Measurements from ENCODE around the gene CEP72. TPM values are rescaled to one million over a fixed set of nuclear protein-coding genes. Genes with fewer than 3 reads are reported as not detected.
"Not testable (repeated sequence)": the region's sequence is repeated elsewhere in the genome, so short reads cannot be mapped to it uniquely, and the experiment has no call there.

CEP72 gene
- total and polyA plus RNA-seq, 8 donors: 5.5 to 13.1 (median 10.7) TPM

GRCh38 chr5:675111-675870, 63.2 kb downstream of the CEP72 start:
- no peak for ATAC-seq
- peak in 2 of 4 donors; percentile 10 to 60 for DNase-seq
- H3K4me3 ChIP-seq: no peak overlapping the region
- H3K27me3 ChIP-seq: peaks cover 0 to 5% of the 10 kb centered on the region in 2 donors
- intact Hi-C loops (cut with DNase I): no loop called here
- H3K27ac ChIP-seq: no peak overlapping the region
- no peaks in the 10 kb centered on the region for H3K36me3 ChIP-seq
- H3K4me1 ChIP-seq: peaks cover 22 to 30% of the 10 kb centered on the region in 2 donors
- H3K9me3 ChIP-seq: no peaks in the 10 kb centered on the region
- TF ChIP-seq, protein P1, sequence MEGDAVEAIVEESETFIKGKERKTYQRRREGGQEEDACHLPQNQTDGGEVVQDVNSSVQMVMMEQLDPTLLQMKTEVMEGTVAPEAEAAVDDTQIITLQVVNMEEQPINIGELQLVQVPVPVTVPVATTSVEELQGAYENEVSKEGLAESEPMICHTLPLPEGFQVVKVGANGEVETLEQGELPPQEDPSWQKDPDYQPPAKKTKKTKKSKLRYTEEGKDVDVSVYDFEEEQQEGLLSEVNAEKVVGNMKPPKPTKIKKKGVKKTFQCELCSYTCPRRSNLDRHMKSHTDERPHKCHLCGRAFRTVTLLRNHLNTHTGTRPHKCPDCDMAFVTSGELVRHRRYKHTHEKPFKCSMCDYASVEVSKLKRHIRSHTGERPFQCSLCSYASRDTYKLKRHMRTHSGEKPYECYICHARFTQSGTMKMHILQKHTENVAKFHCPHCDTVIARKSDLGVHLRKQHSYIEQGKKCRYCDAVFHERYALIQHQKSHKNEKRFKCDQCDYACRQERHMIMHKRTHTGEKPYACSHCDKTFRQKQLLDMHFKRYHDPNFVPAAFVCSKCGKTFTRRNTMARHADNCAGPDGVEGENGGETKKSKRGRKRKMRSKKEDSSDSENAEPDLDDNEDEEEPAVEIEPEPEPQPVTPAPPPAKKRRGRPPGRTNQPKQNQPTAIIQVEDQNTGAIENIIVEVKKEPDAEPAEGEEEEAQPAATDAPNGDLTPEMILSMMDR (IDR thresholded peaks at IDR 0.05): no peak

DNA sequence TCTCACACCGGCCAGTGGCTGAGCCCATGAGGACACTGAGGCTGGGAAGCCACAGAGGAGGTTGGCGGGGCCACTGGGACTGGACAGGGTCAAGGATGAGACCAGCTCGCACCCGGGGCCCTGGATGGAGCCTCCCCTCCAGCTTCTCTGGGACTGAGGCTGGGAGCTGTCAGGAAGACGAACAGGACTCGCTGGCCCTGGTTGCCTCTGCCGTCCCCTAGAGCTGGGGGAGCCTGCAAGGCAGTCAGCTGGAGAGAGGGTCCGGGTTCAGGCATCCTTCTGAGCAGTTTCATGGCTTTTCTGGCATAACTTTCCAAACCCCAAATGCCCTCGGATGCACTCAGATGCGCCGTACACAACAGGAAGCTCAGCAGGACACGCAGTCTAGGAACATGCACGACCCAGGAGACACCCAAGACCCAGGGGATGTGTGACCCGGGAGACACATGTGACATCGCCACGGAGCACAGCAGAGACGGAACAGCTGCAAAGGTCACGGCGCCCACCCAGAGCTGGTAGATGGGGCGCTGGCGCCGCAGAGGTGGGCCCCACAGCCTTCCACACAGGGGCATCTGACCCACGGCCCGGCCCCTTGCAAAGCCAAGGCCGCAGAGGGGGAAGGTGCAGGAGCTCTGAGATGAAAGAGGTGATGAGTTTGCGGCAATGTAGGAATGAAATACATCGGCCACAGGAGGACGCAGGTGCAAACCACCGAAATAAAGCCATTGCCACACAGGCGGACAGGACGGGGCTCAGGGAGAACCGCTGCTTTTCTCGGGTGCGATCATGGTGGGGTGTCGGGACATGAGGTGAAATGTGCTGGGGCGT, 63.9 kb downstream of the CEP72 start:
- Histone ChIP-seq H3K36me3 (no peaks in the 10 kb centered on the region), H3K4me1 (peaks cover 22 to 30% of the 10 kb centered on the region in 2 donors), H3K27ac (no peak overlapping the region), H3K4me3 (no peak overlapping the region), H3K27me3 (peaks cover 0 to 5% of the 10 kb centered on the region in 2 donors), H3K9me3 (no peaks in the 10 kb centered on the region)
- TF ChIP-seq, protein P1 (IDR thresholded peaks at IDR 0.05): no peak
- DNase-seq: peak in 2 of 4 donors; percentile 29 to 61
- ATAC-seq: no peak
- intact Hi-C loops (cut with DNase I): no loop called here

GRCh38 chr5:676699-677076, 64.5 kb downstream of the CEP72 start:
- H3K27ac ChIP-seq: no peak overlapping the region
- ATAC-seq (no peak), DNase-seq (no peak)
- peaks cover 0 to 5% of the 10 kb centered on the region in 2 donors for H3K27me3 ChIP-seq
- H3K4me1 ChIP-seq: peaks cover 20 to 24% of the 10 kb centered on the region in 2 donors
- TF ChIP-seq, protein P1 (IDR thresholded peaks at IDR 0.05): no peak
- no peaks in the 10 kb centered on the region for H3K9me3 ChIP-seq
- H3K4me3 ChIP-seq: no peak overlapping the region
- H3K36me3 ChIP-seq: no peaks in the 10 kb centered on the region
- intact Hi-C loops (cut with DNase I): no loop called here

GRCh38 chr5:677131-678101, 65.3 kb downstream of the CEP72 start:
- intact Hi-C loops (cut with DNase I): no loop called here
- peak in 1 of 4 donors; percentile 27 for DNase-seq
- H3K4me3 ChIP-seq: no peak overlapping the region
- peaks cover 13 to 17% of the 10 kb centered on the region in 2 donors for H3K4me1 ChIP-seq
- no peaks in the 10 kb centered on the region for H3K36me3 ChIP-seq
- TF ChIP-seq, protein P1 (IDR thresholded peaks at IDR 0.05): no peak
- H3K27ac ChIP-seq: no peak overlapping the region
- no peak for ATAC-seq
- H3K27me3 ChIP-seq: peaks cover 0 to 2% of the 10 kb centered on the region in 2 donors
- H3K9me3 ChIP-seq: no peaks in the 10 kb centered on the region

DNA sequence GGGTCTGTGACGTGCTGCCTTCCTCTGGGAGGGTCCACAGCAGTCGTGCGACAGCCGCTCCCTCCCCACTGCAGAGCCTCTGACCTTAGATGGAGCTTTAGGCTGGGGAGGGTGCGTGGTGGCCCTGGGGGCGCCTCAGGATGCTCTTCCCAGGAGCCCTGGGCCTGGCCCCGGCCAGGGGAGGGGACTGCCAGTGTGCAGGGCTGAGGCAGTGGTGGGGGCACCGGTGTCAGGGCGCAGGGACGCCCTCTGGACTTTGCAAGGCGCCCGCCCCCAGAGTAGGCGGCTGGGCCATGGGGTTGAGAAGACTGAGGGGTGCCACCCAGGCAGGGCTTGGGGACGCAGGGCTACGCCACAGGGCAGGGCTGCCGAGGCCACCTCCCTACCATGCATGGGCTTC, 66.4 kb downstream of the CEP72 start:
- H3K4me1 ChIP-seq; H3K27me3 ChIP-seq; H3K36me3 ChIP-seq; DNase-seq; H3K4me3 ChIP-seq; ATAC-seq; intact Hi-C loops (cut with DNase I); H3K9me3 ChIP-seq; H3K27ac ChIP-seq: not testable (repeated sequence)

DNA sequence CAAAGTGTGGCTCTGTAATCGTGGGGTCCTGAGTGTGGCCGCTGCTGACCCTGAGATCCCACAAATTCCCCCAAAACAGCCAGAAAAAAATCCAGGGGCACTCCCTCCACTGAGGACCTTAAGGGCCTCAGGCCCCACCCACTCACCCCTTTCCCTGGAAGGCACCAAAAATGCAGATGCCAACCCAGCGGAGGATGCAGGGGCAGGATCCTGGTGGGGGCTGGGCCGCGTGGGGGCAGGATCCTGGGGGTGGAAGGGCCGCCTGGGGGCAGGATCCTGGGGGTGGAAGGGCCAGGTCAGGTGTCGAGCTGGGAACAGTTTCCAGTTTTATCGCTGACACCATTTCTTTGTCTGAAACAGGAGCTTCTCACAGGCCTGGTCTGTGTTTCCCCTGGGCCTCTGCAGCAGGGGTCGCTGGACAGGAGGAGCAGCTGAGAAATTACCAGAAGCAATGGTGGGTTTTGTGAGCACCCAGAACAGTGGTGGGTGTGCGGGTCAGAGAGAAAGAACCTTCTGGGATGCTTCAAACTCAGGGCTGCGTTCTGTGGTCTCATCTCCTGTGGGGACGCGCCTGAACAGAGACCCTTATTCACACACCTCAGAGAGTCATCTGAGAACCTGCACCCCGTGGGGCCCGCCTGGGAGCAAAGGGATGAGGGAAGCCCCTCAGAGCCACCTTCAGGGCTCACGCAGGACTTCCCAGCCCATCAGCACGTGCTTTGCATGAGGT, 67.2 kb downstream of the CEP72 start:
- DNase-seq: peak in 1 of 4 donors; percentile 23
- not testable (repeated sequence) for ATAC-seq

DNA sequence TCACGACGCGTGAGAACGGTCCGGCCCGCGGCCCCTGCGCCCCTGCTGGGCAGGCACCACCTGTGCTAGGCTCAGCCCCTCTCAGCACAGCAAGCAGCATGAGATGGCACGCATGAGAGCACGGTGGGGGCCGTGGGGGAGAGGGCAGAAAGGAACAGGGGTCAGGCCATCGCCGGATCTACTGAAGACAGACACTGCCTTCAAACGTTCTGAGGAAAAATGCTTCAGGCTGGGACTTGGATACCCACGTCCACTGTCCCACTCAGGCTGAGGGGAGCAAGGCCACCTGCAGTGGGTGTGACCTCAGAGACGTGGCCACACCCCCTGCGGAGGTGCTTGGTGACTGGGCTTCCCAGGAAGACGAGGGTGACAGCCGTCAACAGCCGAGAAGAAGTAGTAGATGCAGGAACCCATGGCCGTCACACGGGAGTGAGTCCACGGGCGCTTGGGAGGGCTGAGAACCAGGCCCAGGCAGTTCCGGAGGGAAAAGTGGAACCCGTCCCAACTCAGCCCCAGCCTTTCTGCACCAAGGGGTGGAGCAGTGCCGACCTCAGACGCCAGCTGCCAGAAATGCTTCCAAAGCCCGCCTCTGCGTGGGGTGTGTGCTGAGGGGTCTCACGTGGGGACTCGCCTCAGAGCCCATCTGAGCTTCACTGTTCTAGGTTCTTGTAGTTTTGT, 68.1 kb downstream of the CEP72 start:
- H3K9me3 ChIP-seq; intact Hi-C loops (cut with DNase I); H3K27me3 ChIP-seq; DNase-seq; H3K4me3 ChIP-seq; H3K36me3 ChIP-seq; ATAC-seq; H3K27ac ChIP-seq; H3K4me1 ChIP-seq: not testable (repeated sequence)

More for the DNA sequence above, 67.2 kb downstream of the CEP72 start:
- H3K9me3 ChIP-seq; H3K36me3 ChIP-seq; intact Hi-C loops (cut with DNase I); H3K4me3 ChIP-seq; H3K4me1 ChIP-seq; H3K27ac ChIP-seq; H3K27me3 ChIP-seq: not testable (repeated sequence)

All from left lung (tissue), 10 donors.